ENCODE measurements around the gene IFFO2. TPM values are rescaled to one million over a fixed set of nuclear protein-coding genes. Genes with fewer than 3 reads are reported as not detected.

IFFO2 gene
- total and polyA plus RNA-seq, 2 donors (not counting 3 experiments of a cell fraction or from before 2014, with no cell fraction given): 31.1 to 31.3 TPM

GRCh38 chr1:18962855-18963737 is 6.6 kb upstream of the IFFO2 start:
- no TSS peak for BruUV-seq (replicated peaks)
- H3K9ac ChIP-seq (replicated peaks; ENCODE audit: extremely low read depth, insufficient read depth, low read length): no peak overlapping the region

More at GRCh38 chr1:18962855-18963737, 6.6 kb upstream of the IFFO2 start:
- CTCF ChIA-PET: interaction anchor here (0.7 to 2.9 kb wide), 6 partner anchors 9 to 77 kb away, joined by 3 to 17 read pairs (median 4); no protein-coding TSS in a partner anchor
- H3K4me1 ChIP-seq (ENCODE audit: control insufficient read depth, extremely low read depth, insufficient read depth, low read length): no peaks in the 10 kb centered on the region
- no peak for FAIRE-seq
- no peak overlapping the region for H3K27ac ChIP-seq (ENCODE audit: insufficient read depth, low read depth, low read length)
- no peak overlapping the region for H2AFZ ChIP-seq (ENCODE audit: low read depth, low read length)
- dilution Hi-C loops (cut with MboI; ENCODE audit: extremely low pct_ligation_motif_present, low sequenced_read_pairs) (no loop called here), intact Hi-C loops (cut with micrococcal nuclease) (no loop called here)
- H3K4me3 ChIP-seq (replicated peaks in 1 of 3; ENCODE audit: insufficient read depth in 1 of 3, low read depth in 1 of 3, low read length in 3 of 3): no peak overlapping the region
- no peaks in the 10 kb centered on the region for H3K9me3 ChIP-seq (replicated peaks; ENCODE audit: control insufficient read depth, insufficient read depth, low read length)
- no peak for DNase-seq (ENCODE audit: low read depth, low spot score)
- no peaks in the 10 kb centered on the region for H3K9me1 ChIP-seq (replicated peaks; ENCODE audit: control insufficient read depth, extremely low read depth, insufficient read depth, low read length)
- no peaks in the 10 kb centered on the region for H3K36me3 ChIP-seq (ENCODE audit: control insufficient read depth in 2 of 2, extremely low read depth in 1 of 2, insufficient read depth in 2 of 2, low read length in 2 of 2)
- H3K27me3 ChIP-seq (ENCODE audit: control insufficient read depth in 2 of 2, insufficient read depth in 2 of 2, low read length in 2 of 2): peaks cover 6 to 9% of the 10 kb centered on the region in 2 experiments
- H3K79me2 ChIP-seq (ENCODE audit: control insufficient read depth, insufficient read depth, low read length): no peaks in the 10 kb centered on the region
- POLR2A ChIA-PET: no interaction called here
- H4K20me1 ChIP-seq (replicated peaks; ENCODE audit: control insufficient read depth, extremely low read depth, insufficient read depth, low read length): no peaks in the 10 kb centered on the region
- TF ChIP-seq POLR2A (IDR thresholded peaks at IDR 0.05; ENCODE audit: low read depth, low read length): no peak
- no peak for TF ChIP-seq FOS (IDR thresholded peaks at IDR 0.05; ENCODE audit: borderline replicate concordance, insufficient read depth, low read length)
- no peak for TF ChIP-seq MYC (IDR thresholded peaks at IDR 0.05; ENCODE audit: low read depth, low read length)
- TF ChIP-seq EZH2 (IDR thresholded peaks at IDR 0.05; ENCODE audit: borderline replicate concordance, low read depth, low read length, severe bottlenecking): no peak
- no peak for TF ChIP-seq GATA2 (IDR thresholded peaks at IDR 0.05; ENCODE audit: insufficient read depth, insufficient read length, low read depth, low read length)
- TF ChIP-seq, protein P1, sequence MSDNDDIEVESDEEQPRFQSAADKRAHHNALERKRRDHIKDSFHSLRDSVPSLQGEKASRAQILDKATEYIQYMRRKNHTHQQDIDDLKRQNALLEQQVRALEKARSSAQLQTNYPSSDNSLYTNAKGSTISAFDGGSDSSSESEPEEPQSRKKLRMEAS (IDR thresholded peaks at IDR 0.05; ENCODE audit: insufficient read depth, insufficient read length): no peak
- no peak for TF ChIP-seq CTCF (IDR thresholded peaks at IDR 0.05; ENCODE audit: extremely low read depth in 1 of 2, insufficient read depth in 1 of 2, low read depth in 1 of 2, low read length in 2 of 2)
- no peak for TF ChIP-seq JUN (IDR thresholded peaks at IDR 0.05; ENCODE audit: borderline replicate concordance, insufficient read depth, insufficient read length, low read depth)
- TF ChIP-seq POLR2AphosphoS5 (IDR thresholded peaks at IDR 0.05; ENCODE audit: insufficient read depth, low read depth, low read length): no peak
- H3K4me2 ChIP-seq (ENCODE audit: insufficient read depth, low read length): no peak overlapping the region
